ENCODE data around the gene LYL1.

DNA sequence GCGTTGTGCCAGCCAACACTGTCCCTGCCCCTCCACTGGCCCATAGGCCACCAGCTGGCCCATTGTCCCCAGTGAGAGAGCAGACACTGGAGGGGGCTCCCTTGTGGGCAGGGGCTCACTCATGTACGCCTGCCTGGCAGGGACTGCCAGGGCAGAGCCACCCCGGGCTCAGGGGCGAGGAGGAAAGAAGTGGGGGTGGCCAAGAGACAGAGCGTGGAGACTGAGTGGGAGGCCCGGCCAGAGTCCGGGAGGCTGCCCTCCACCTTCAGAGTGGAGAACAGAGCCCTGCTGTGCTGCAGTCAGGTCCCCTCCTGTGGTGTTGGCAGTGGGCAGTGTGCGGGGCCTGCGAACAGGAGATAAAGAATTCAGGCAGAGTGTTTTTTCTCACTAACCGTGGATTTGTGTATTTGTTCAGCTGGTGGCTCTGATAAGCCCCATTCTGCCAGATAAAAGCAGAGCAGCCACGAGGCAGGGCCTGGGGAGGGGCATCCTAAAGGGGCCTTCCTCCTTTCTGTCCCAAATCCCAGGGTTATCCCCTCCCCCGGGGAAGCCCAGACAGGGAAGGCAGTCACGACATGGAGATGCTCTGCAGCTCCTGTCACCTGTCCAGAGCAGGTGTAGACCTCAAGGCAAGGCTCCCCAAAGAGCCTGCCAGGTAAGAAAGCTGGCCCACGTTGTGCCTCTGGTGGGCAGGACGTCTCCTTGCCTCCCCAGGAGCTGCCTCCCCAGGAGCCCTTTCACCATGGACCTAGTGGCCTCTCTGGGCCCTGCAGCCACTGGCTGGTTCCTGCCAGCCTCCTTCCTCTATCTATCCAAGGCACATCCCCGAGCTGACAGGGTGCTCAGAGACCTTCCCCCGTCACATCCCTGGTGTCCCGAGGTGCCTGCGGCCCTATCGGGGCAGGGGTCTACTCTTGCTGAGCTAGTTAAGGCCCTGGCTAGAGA is 33.0 kb downstream of the LYL1 start:
- TF ChIP-seq ZNF274 (IDR thresholded peaks at IDR 0.05; ENCODE audit: low read depth, low read length) (no peak), SUZ12 (IDR thresholded peaks at IDR 0.05; ENCODE audit: extremely low read depth, insufficient read depth, insufficient read length) (no peak)

Data from NT2/D1 (cell line).